HL-60 (cell line): Measurements from ENCODE around the gene IQCH.

Experiments used
- DNase-seq, 2 experiments: peaks; one replicate each; pipeline ENCODE4 v3.0.0-alpha.2; 2010 to 2020; ENCODE audit warnings: low read depth in 1 of 2, low spot score in 1 of 2
- H3K27ac ChIP-seq: fragments of 250-450 bp; sonication (Bioruptor Pico); replicated peaks from 2 replicates; pipeline ENCODE4 v1.5.1; 2020; ENCODE audit warnings: mild to moderate bottlenecking, moderate library complexity
- H3K27me3 ChIP-seq: fragments of 250-450 bp; sonication (Bioruptor Pico); 2 replicates; pipeline ENCODE4 v1.5.1; 2021; ENCODE audit warnings: mild to moderate bottlenecking, moderate library complexity; ENCODE audit not compliant: insufficient read depth, poor library complexity, severe bottlenecking
- H3K4me3 ChIP-seq: replicated peaks from 2 replicates; pipeline ENCODE4 v1.5.1; 2011; ENCODE audit warnings: mild to moderate bottlenecking, control low read depth, low read length; ENCODE audit not compliant: insufficient read depth
- CTCF ChIP-seq: IDR thresholded peaks from one replicate; pipeline ENCODE4 v1.5.1; 2011; ENCODE audit warnings: low read length, control low read depth, inconsistent platforms; ENCODE audit not compliant: insufficient read depth
- GABPA ChIP-seq: IDR thresholded peaks from 2 replicates; pipeline ENCODE4 v1.6.1; 2012; ENCODE audit warnings: low read depth
- POLR2AphosphoS5 ChIP-seq: IDR thresholded peaks from 2 replicates; pipeline ENCODE4 v1.6.1; 2012; ENCODE audit warnings: low read depth
- REST ChIP-seq: IDR thresholded peaks from 2 replicates; pipeline ENCODE4 v1.6.1; 2012; ENCODE audit warnings: low read depth; ENCODE audit not compliant: insufficient replicate concordance
- SPI1 ChIP-seq: IDR thresholded peaks from 2 replicates; pipeline ENCODE4 v1.6.1; 2012; ENCODE audit warnings: low read depth, mild to moderate bottlenecking, borderline replicate concordance

Gene IQCH

GRCh38 chr15:67340630-67341029 lies 86.0 kb downstream of the IQCH start:
- no peak overlapping the region for H3K27ac ChIP-seq
- no peak for TF ChIP-seq GABPA
- TF ChIP-seq POLR2AphosphoS5, result no peak
- no peak for TF ChIP-seq CTCF
- no peak for TF ChIP-seq SPI1
- TF ChIP-seq REST, result no peak
- no peak for DNase-seq
- no peaks in the 10 kb centered on the region for H3K27me3 ChIP-seq
- H3K4me3 ChIP-seq, result no peak overlapping the region

GRCh38 chr15:67341539-67341938 lies 87.0 kb downstream of the IQCH start:
- TF ChIP-seq POLR2AphosphoS5 (no peak), SPI1 (no peak), CTCF (no peak), REST (no peak), GABPA (no peak)
- Histone ChIP-seq H3K27ac (no peak overlapping the region), H3K4me3 (no peak overlapping the region), H3K27me3 (no peaks in the 10 kb centered on the region)
- DNase-seq, result no peak

- Histone ChIP-seq H3K27ac (no peak overlapping the region), H3K27me3 (no peaks in the 10 kb centered on the region), H3K4me3 (no peak overlapping the region)
- no peak for DNase-seq
- TF ChIP-seq GABPA (no peak), REST (no peak), POLR2AphosphoS5 (no peak), CTCF (no peak), SPI1 (no peak)
Observed at GRCh38 chr15:67343206-67343605, 88.6 kb downstream of the IQCH start.
